GM15510 (cell line): Measurements from ENCODE around the gene SPTSSB.

Experiments
- POLR2A ChIP-seq: IDR thresholded peaks from 3 replicates; pipeline ENCODE4 v1.6.1; 2011; ENCODE audit warnings: borderline replicate concordance; ENCODE audit not compliant: insufficient read length; ENCODE audit errors: extremely low read depth

The SPTSSB gene, protein sequence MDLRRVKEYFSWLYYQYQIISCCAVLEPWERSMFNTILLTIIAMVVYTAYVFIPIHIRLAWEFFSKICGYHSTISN

GRCh38 chr3:161371441-161372320, at the start of gene SPTSSB:
Gene SPTSSB (minus strand): TSS chr3:161371517. CDS start chr3:161346323, 25,194 bp downstream.
- no peak for TF ChIP-seq POLR2A

- TF ChIP-seq POLR2A, result no peak
Observed at GRCh38 chr3:161420746-161421145, 49.4 kb upstream of the SPTSSB start.

- TF ChIP-seq POLR2A, result no peak
Observed at GRCh38 chr3:161419555-161420333, 48.4 kb upstream of the SPTSSB start.

DNA sequence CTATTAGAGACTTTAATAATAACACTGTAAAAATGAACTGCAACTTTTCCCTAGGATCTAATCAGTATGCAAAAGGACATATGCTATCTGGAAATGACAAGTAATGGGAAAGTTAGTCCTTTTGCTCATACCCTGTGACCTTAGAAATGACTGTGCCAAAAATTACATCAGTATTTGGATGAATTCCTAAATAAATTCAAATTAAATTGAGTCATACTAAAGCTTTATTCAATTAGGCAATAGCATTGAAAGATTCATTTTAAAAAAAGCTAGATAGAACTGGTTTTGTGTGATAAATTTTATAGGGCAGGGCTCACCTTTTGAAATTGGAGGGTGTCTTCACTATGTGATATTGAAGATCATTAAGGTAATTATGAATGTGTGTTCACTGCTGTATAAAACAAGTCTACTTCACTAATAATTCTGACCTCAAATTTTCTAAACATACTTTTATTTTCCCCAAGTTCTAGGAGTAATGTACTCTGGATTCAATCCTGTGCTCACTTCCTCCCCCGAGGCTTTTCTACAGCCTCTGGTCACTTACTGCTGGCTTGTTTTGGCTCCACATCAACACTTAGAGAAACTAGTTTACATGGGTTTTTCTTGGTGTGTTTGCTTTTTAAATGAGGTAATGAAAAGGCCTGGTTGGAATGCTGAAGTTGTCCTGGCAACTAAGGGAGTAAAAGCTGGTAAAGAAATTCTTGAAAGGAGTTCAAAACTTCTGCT, 44.4 kb upstream of the SPTSSB start:
- no peak for TF ChIP-seq POLR2A

DNA sequence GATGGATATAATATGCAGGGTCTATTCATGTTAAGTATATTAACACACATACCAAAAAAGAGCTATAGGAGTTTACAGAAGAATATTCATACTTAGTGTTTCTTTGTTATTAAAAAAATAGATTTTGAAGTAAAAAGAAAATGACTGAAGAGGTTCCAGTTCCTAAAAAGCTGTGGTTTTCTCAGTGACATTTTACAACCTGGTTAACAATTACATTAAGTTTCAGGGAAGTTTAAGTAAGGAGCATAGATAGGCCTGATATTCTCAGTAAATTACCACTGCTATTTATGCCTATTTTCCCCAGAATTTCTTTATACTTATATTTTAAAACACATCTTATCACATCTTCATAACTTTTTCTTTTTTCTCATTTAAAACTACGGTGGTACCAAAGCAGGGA, 43.6 kb upstream of the SPTSSB start:
- TF ChIP-seq POLR2A, result no peak

- no peak for TF ChIP-seq POLR2A
Observed at GRCh38 chr3:161413855-161414210, 42.5 kb upstream of the SPTSSB start.

- TF ChIP-seq POLR2A, result no peak
Observed at GRCh38 chr3:161413127-161413854, 42.0 kb upstream of the SPTSSB start.

- no peak for TF ChIP-seq POLR2A
Observed at GRCh38 chr3:161412123-161412522, 40.8 kb upstream of the SPTSSB start.

DNA sequence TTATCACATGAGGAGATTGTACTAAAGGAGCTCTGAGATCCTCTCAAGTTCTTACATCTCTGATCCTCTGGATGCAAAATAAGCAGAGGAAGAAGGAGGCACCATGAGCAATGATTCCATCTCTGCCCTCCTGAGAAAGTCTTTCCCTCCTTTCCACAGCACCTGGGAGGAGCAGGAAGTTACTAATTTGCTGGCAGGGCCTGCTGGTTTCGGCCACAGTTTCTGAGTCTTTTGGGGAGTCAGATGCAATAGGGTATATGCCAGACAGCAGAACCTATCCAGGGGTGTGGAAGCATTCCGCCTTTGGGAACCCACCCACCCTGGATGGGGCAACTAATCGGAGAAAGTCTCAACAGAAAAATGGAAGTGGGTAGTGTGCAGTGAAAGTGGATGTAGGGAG, 38.5 kb upstream of the SPTSSB start:
- no peak for TF ChIP-seq POLR2A

GRCh38 chr3:161409069-161409468, 37.8 kb upstream of the SPTSSB start:
- TF ChIP-seq POLR2A, result no peak

- no peak for TF ChIP-seq POLR2A
Observed at GRCh38 chr3:161406594-161407555, 35.6 kb upstream of the SPTSSB start.

- TF ChIP-seq POLR2A, result no peak
Observed at GRCh38 chr3:161405836-161406235, 34.5 kb upstream of the SPTSSB start.

GRCh38 chr3:161405087-161405486, 33.8 kb upstream of the SPTSSB start:
- TF ChIP-seq POLR2A, result no peak
